ENCODE data around the gene ARHGAP22. TPM values are rescaled to one million over a fixed set of nuclear protein-coding genes. Genes with fewer than 3 reads are reported as not detected.

ARHGAP22 gene
- total RNA-seq, 1 experiment from 2014 or later, result 9.9 TPM

DNA sequence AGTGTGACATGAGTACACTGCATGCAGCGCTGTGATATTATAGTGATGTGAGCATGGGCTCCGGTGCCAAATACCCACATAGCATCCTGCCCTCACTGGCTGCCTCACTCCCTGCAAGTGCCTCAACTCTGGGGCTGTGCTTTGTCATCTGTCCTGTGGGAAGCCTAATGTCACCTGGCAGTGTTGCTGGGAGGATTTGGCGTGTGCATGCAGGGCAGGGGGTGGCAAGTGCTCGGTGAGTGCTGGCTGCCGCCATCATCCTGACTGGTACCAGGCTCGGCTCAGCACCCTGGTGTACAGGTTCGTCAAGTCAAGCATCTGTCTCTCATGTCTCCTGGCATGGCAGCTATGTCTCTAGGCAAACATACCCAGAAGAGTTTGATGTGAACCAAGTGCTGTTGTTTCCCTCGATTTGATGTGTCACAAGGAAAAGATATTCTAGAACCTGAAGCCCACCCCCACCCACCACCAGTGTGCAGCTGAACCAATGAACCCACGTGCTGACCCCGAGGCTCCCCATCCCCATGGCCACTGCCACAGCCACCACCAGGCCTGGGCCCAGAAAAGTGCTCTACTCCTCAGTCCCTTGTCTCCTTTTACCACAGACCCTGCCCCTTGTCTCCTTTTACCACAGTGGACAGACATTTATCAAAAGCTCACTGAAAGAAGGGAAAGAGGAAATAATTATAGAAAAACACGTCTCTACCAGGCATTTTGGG is 162.6 kb downstream of the ARHGAP22 start:
- Histone ChIP-seq H2AFZ (ENCODE audit: low read depth, low read length, poor library complexity, severe bottlenecking) (no peak overlapping the region), H3K27ac (ENCODE audit: low read depth, low read length) (no peak overlapping the region), H3K9ac (ENCODE audit: low read length) (no peak overlapping the region), H3K9me2 (ENCODE audit: insufficient read depth) (no peaks in the 10 kb centered on the region), H3K79me2 (ENCODE audit: insufficient read depth, low read length) (no peaks in the 10 kb centered on the region), H3K4me1 (ENCODE audit: control insufficient read depth in 1 of 2, insufficient read depth in 2 of 2, low read length in 2 of 2) (no peaks in the 10 kb centered on the region), H3K9me3 (ENCODE audit: control insufficient read depth in 1 of 2, insufficient read depth in 1 of 2, low read depth in 1 of 2, low read length in 2 of 2) (no peaks in the 10 kb centered on the region), H4K20me1 (ENCODE audit: insufficient read depth) (no peaks in the 10 kb centered on the region), H3K4me2 (ENCODE audit: low read length) (no peak overlapping the region), H3K27me3 (ENCODE audit: insufficient read depth, low read length) (no peaks in the 10 kb centered on the region), H3K4me3 (replicated peaks in 1 of 2; ENCODE audit: low read depth in 1 of 2, low read length in 2 of 2) (no peak overlapping the region), H3K36me3 (ENCODE audit: control insufficient read depth in 1 of 2, insufficient read depth in 2 of 2, low read length in 2 of 2) (no peaks in the 10 kb centered on the region)
- BruUV-seq (replicated peaks), result no TSS peak
- no peak for DNase-seq (ENCODE audit: low read depth, low spot score)
- peak; percentile 13; the same call in 1 of the 2 replicates for TF ChIP-seq POLR2AphosphoS5 (IDR thresholded peaks at IDR 0.05; ENCODE audit: low read depth, low read length)
- no peak for TF ChIP-seq EGR1 (IDR thresholded peaks at IDR 0.05; ENCODE audit: low read depth)
- TF ChIP-seq, protein P1, sequence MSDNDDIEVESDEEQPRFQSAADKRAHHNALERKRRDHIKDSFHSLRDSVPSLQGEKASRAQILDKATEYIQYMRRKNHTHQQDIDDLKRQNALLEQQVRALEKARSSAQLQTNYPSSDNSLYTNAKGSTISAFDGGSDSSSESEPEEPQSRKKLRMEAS (IDR thresholded peaks at IDR 0.05), result no peak
- ChIA-PET RAD21 (ENCODE audit: low non-redundant PET in 1 of 2, low total read pairs in 2 of 2, uncharacterized antibody in 2 of 2, unreplicated experiment in 2 of 2) (no interaction called here), POLR2A (no interaction called here), CTCF (no interaction called here)
- ATAC-seq, result no peak
- intact Hi-C loops (cut with micrococcal nuclease), result no loop called here

DNA sequence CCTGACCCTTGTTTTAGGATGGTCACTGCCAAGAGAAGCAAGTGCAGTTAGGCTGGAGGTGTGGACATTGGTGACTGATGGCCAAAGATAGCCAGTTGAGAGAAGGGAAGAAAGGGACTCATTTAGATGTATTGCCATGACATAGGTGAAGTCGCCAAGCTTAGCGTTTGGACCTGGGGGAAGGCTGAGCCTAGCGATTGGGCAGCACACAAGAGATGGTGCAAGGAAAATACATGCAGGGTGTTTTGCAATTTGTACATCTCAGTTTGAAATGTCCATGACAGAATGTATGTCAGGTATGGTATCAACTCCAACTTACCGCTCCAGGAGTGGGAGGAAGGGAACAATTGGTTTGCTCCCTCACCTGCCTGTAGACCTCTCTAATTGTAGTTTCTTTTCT is 164.1 kb downstream of the ARHGAP22 start:
- no TSS peak for BruUV-seq (replicated peaks)
- ChIA-PET CTCF (no interaction called here), POLR2A (no interaction called here)

More for the DNA sequence above, 164.1 kb downstream of the ARHGAP22 start:
- no peak for DNase-seq (ENCODE audit: low read depth, low spot score)
- no peak overlapping the region for H2AFZ ChIP-seq (ENCODE audit: low read depth, low read length, poor library complexity, severe bottlenecking)
- no peak for ATAC-seq
- no peaks in the 10 kb centered on the region for H3K36me3 ChIP-seq (ENCODE audit: control insufficient read depth in 1 of 2, insufficient read depth in 2 of 2, low read length in 2 of 2)
- no peaks in the 10 kb centered on the region for H3K4me1 ChIP-seq (ENCODE audit: control insufficient read depth in 1 of 2, insufficient read depth in 2 of 2, low read length in 2 of 2)
- H3K4me3 ChIP-seq (replicated peaks in 1 of 2; ENCODE audit: low read depth in 1 of 2, low read length in 2 of 2), result no peak overlapping the region
- no peak overlapping the region for H3K4me2 ChIP-seq (ENCODE audit: low read length)
- H3K27me3 ChIP-seq (ENCODE audit: insufficient read depth, low read length), result no peaks in the 10 kb centered on the region
- no peak for TF ChIP-seq SIN3A (IDR thresholded peaks at IDR 0.05; ENCODE audit: low read depth)
- TF ChIP-seq SRF (IDR thresholded peaks at IDR 0.05; ENCODE audit: low read depth), result no peak
- no peak for TF ChIP-seq TCF7L2 (IDR thresholded peaks at IDR 0.05; ENCODE audit: borderline replicate concordance, extremely low read depth, insufficient read depth, insufficient read length)
- TF ChIP-seq EGR1 (IDR thresholded peaks at IDR 0.05; ENCODE audit: low read depth), result no peak
- TF ChIP-seq SP1 (IDR thresholded peaks at IDR 0.05; ENCODE audit: low read depth), result no peak
- TF ChIP-seq RAD21 (IDR thresholded peaks at IDR 0.05; ENCODE audit: low read depth), result no peak
- no peak for TF ChIP-seq YY1 (IDR thresholded peaks at IDR 0.05; ENCODE audit: extremely low read depth, insufficient replicate concordance, low read depth, low read length)
- no peak for TF ChIP-seq ELF1 (IDR thresholded peaks at IDR 0.05; ENCODE audit: borderline replicate concordance, low read depth)
- no peak for TF ChIP-seq ZFX (IDR thresholded peaks at IDR 0.05)
- no peak for TF ChIP-seq CEBPB (IDR thresholded peaks at IDR 0.05; ENCODE audit: low read depth)
- TF ChIP-seq, protein P2, sequence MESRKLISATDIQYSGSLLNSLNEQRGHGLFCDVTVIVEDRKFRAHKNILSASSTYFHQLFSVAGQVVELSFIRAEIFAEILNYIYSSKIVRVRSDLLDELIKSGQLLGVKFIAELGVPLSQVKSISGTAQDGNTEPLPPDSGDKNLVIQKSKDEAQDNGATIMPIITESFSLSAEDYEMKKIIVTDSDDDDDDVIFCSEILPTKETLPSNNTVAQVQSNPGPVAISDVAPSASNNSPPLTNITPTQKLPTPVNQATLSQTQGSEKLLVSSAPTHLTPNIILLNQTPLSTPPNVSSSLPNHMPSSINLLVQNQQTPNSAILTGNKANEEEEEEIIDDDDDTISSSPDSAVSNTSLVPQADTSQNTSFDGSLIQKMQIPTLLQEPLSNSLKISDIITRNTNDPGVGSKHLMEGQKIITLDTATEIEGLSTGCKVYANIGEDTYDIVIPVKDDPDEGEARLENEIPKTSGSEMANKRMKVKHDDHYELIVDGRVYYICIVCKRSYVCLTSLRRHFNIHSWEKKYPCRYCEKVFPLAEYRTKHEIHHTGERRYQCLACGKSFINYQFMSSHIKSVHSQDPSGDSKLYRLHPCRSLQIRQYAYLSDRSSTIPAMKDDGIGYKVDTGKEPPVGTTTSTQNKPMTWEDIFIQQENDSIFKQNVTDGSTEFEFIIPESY (IDR thresholded peaks at IDR 0.05; ENCODE audit: extremely low read depth, insufficient replicate concordance, low read length), result no peak
- intact Hi-C loops (cut with micrococcal nuclease), result no loop called here
- no peaks in the 10 kb centered on the region for H3K9me3 ChIP-seq (ENCODE audit: control insufficient read depth in 1 of 2, insufficient read depth in 1 of 2, low read depth in 1 of 2, low read length in 2 of 2)
- RAD21 ChIA-PET (ENCODE audit: low non-redundant PET in 1 of 2, low total read pairs in 2 of 2, uncharacterized antibody in 2 of 2, unreplicated experiment in 2 of 2), result no interaction called here
- no peaks in the 10 kb centered on the region for H4K20me1 ChIP-seq (ENCODE audit: insufficient read depth)
- no peak overlapping the region for H3K27ac ChIP-seq (ENCODE audit: low read depth, low read length)
- H3K9ac ChIP-seq (ENCODE audit: low read length), result no peak overlapping the region
- H3K79me2 ChIP-seq (ENCODE audit: insufficient read depth, low read length), result no peaks in the 10 kb centered on the region
- H3K9me2 ChIP-seq (ENCODE audit: insufficient read depth), result no peaks in the 10 kb centered on the region

All from HCT116 (cell line).